Measurements from ENCODE around the gene PGAM1. TPM values are rescaled to one million over a fixed set of nuclear protein-coding genes. Genes with fewer than 3 reads are reported as not detected.

PGAM1 gene
- total RNA-seq, 2 experiments from 2014 or later, result 1,193 to 1,205 TPM

- CTCF ChIA-PET, result interaction anchor here (1.0 kb wide), 1 partner anchor 241 kb away, joined by 3 read pairs; no protein-coding TSS in a partner anchor
- Mint-ChIP-seq H3K4me3 (no peak overlapping the region), H3K27ac (no peak overlapping the region), H3K4me1 (ENCODE audit: low read depth) (peaks cover 54% of the 10 kb centered on the region), H3K36me3 (ENCODE audit: low read depth) (peaks cover 31% of the 10 kb centered on the region), H3K9me3 (no peaks in the 10 kb centered on the region), H3K27me3 (no peaks in the 10 kb centered on the region)
- ATAC-seq (no peak), DNase-seq (no peak)
- TF ChIP-seq CTCF (IDR thresholded peaks at IDR 0.05), result no peak
- intact Hi-C loops (cut with micrococcal nuclease), result no loop called here
- POLR2A ChIA-PET, result interaction anchor here (1.2 to 1.4 kb wide), 2 partner anchors 37 to 91 kb away, joined by 3 read pairs; no protein-coding TSS in a partner anchor
Measured at GRCh38 chr10:97451605-97452004, 25.6 kb downstream of the PGAM1 start.

- intact Hi-C loops (cut with micrococcal nuclease), result no loop called here
- H3K4me3 Mint-ChIP-seq, result no peak overlapping the region
- CTCF ChIA-PET, result interaction anchor here (0.9 to 4.0 kb wide), 4 partner anchors 12 to 45 kb away, joined by 3 to 22 read pairs (median 10); no protein-coding TSS in a partner anchor
- POLR2A ChIA-PET, result interaction anchor here (0.8 to 5.2 kb wide), 6 partner anchors 8 to 52 kb away, joined by 3 to 27 read pairs (median 4); no protein-coding TSS in a partner anchor
- no peak for TF ChIP-seq CTCF (IDR thresholded peaks at IDR 0.05)
- peaks cover 48% of the 10 kb centered on the region for H3K4me1 Mint-ChIP-seq (ENCODE audit: low read depth)
- H3K36me3 Mint-ChIP-seq (ENCODE audit: low read depth), result peaks cover 38% of the 10 kb centered on the region
- DNase-seq (no peak), ATAC-seq (no peak)
- H3K9me3 Mint-ChIP-seq, result no peaks in the 10 kb centered on the region
- H3K27me3 Mint-ChIP-seq, result no peaks in the 10 kb centered on the region
- peak overlapping the region; percentile 2 for H3K27ac Mint-ChIP-seq
Measured at GRCh38 chr10:97452352-97452751, 26.4 kb downstream of the PGAM1 start.

DNA sequence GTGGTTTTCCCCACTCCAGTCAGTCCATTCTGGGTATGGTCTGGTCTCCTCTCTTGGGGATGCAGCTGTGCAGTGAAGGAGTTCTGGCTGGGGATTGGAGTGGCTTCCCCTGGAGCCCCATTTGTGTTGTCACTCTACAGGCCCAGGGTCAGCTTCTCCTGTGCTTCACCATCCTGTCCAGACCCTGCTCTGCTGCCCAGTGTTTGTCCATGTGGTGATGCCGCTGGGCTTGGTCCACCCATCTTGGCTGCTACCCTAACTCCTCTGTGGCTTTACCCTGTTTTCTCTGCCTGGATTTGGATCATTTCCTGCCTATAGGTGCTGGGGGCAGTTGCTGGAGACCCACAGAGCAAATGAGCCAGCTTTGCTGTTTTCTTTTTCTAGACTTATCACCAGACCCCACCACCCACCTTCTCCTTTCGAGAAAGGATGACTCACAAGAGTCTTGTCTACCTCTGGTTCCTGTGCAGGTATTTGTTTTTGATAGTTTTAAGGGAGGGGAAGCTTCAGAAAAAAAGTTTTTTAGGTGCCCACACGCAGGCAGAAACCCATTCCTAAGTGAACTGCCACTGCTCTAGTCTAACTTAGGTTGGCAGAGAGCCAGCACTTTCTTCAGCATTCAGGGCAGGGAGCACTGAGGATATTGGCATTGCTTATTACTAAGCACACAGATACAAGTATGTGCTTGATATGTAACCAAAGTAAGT is 28.5 kb downstream of the PGAM1 start:
- ATAC-seq (peak; percentile 80), DNase-seq (peak; percentile 52)
- CTCF ChIA-PET, result interaction anchor here (0.7 to 4.0 kb wide), 3 partner anchors 10 to 99 kb away, joined by 3 to 22 read pairs (median 16); no protein-coding TSS in a partner anchor
- intact Hi-C loops (cut with micrococcal nuclease), result no loop called here
- Mint-ChIP-seq H3K36me3 (ENCODE audit: low read depth) (peaks cover 50% of the 10 kb centered on the region), H3K27me3 (no peaks in the 10 kb centered on the region), H3K4me1 (ENCODE audit: low read depth) (peaks cover 38% of the 10 kb centered on the region), H3K27ac (peak overlapping the region; percentile 94), H3K4me3 (no peak overlapping the region), H3K9me3 (no peaks in the 10 kb centered on the region)
- no peak for TF ChIP-seq CTCF (IDR thresholded peaks at IDR 0.05)
- POLR2A ChIA-PET, result interaction anchor here (0.7 to 5.2 kb wide), 11 partner anchors 10 to 47 kb away, joined by 3 to 27 read pairs (median 4); no protein-coding TSS in a partner anchor

DNA sequence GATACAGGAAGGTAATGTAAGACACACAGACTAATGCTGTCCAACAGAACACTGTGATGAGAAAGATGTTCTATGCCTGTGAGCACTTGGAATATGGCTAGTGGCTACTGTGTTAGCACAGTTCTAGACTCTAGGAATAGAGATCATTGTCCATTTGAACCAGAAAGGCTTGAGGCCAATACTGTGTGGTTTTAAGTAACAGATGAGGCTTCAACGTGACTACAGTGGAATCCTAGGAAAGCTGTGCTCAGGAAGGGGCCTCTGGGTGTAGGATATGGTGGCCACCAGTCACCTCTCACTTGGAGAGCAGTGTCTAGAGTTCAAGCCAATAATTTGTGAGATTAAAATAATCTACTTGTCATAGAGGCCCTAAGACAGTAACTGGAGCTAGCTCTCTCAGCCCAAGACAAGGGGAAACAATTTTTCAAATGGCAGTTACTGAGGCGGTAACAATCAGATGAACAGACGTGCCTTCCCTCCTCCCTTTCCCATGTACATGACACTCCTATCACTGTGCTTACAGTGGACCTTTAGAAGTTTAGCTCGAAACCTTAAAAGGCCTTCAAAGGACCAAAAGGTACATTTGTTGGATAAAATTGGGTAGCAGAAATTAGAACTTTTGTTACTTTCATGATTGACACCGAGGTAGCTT is 30.2 kb downstream of the PGAM1 start:
- no peaks in the 10 kb centered on the region for H3K9me3 Mint-ChIP-seq
- ATAC-seq, result no peak
- H3K27me3 Mint-ChIP-seq, result no peaks in the 10 kb centered on the region
- H3K4me3 Mint-ChIP-seq, result no peak overlapping the region
- intact Hi-C loops (cut with micrococcal nuclease), result no loop called here
- DNase-seq, result no peak
- H3K4me1 Mint-ChIP-seq (ENCODE audit: low read depth), result peaks cover 29% of the 10 kb centered on the region
- ChIA-PET POLR2A (interaction anchor here (0.6 to 5.2 kb wide), 5 partner anchors 9 to 56 kb away, joined by 3 to 27 read pairs (median 5); no protein-coding TSS in a partner anchor), CTCF (interaction anchor here (1.1 to 4.0 kb wide), 5 partner anchors 8 to 177 kb away, joined by 3 to 22 read pairs (median 7); no protein-coding TSS in a partner anchor)
- no peak for TF ChIP-seq CTCF (IDR thresholded peaks at IDR 0.05)
- H3K36me3 Mint-ChIP-seq (ENCODE audit: low read depth), result peaks cover 58% of the 10 kb centered on the region
- H3K27ac Mint-ChIP-seq, result peak overlapping the region; percentile 94
